ENCODE results near the gene SSR3.
"Not testable (repeated sequence)": the region's sequence is repeated elsewhere in the genome, so short reads cannot be mapped to it uniquely, and the experiment has no call there.

The SSR3 gene

GRCh38 chr3:156575641-156576040, 20.7 kb upstream of the SSR3 start:
- DNase-seq, result no peak

DNA sequence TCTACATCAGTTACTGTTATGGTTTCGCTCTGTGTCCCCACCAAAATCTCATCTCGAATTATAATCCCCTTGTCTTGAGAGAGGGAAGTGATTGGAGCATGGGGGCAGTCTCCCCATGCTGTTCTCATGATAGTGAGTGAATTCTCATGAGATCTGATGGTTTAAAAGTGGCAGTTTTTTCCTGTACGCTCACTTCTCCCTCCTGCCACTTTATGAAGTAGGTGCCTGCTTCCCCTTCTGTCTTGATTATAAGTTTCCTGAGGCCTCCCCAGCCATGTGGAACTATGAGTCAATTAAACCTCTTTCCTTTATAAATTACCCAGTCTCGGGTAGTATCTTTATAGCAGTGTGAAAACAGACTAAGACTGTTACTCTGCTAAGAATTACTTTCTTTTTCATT, 15.0 kb upstream of the SSR3 start:
- not testable (repeated sequence) for DNase-seq

DNA sequence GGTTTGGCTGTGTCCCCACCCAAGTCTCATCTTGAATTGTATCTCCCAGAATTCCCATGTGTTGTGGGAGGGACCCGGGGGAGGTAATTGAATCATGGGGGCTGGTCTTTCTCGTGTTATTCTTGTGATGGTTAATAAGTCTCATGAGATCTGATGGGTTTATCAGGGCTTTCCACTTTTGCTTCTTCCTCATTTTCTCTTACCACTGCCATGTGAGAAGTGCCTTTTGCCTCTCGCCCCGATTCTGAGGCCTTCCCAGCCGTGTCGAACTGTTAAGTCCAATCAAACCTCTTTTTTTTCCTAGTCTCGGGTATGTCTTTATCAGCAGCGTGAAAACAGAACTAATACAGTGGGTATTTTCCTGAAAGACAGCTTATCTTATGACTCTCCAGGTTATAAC, 14.1 kb upstream of the SSR3 start:
- DNase-seq, result not testable (repeated sequence)

- no peak for DNase-seq
Observed at GRCh38 chr3:156563900-156564682, 9.2 kb upstream of the SSR3 start.

- DNase-seq, result not testable (repeated sequence)
Observed at GRCh38 chr3:156562486-156562885, 7.6 kb upstream of the SSR3 start.

GRCh38 chr3:156561533-156561932, 6.6 kb upstream of the SSR3 start:
- DNase-seq, result no peak

- no peak for DNase-seq
Observed at GRCh38 chr3:156559321-156559720, 4.4 kb upstream of the SSR3 start.

- no peak for DNase-seq
Observed at GRCh38 chr3:156558389-156558788, 3.5 kb upstream of the SSR3 start.

DNA sequence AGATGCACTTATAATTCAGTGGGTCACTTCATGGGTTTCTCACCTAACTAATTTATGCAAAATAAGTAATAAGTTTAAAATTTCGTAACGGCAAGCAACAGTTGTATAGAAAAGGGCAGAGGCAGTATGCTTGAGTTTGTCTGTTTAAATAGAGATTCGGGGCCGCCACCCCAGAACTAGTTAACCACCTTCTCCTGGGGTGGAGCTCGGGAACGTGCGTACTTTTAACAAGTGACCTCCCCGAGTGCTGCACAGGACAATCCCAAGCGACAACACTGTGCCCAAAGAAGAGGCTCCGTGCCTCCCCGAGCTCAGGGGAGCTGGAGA, 439 bp downstream of the SSR3 start:
- no peak for DNase-seq

- DNase-seq, result peak; percentile 55
Observed at GRCh38 chr3:156553705-156554356, 1.1 kb downstream of the SSR3 start.

- no peak for DNase-seq
Observed at GRCh38 chr3:156552973-156553372, 1.9 kb downstream of the SSR3 start.

- DNase-seq, result no peak
Observed at GRCh38 chr3:156551746-156552145, 3.2 kb downstream of the SSR3 start.

DNA sequence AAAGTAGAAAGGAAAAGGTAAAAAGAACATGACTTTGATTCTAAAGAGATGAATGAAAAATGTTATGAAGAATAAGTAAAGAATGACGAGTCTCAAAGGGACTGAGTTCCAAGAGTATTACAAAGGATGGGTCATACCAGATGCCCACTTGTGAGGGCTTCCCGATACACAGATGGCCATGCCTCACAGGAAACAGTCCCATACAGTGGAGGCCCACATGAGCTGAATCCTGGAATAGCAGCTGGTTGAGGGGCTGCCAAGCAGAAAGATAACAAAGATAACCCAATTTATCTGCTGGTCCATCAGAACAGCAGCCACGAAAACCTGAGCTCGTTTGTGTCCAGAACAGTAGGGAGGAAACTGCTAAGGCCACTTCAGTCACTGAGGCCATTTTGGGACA, 3.7 kb downstream of the SSR3 start:
- DNase-seq, result no peak

GRCh38 chr3:156548902-156549301, 6.0 kb downstream of the SSR3 start:
- no peak for DNase-seq

DNA sequence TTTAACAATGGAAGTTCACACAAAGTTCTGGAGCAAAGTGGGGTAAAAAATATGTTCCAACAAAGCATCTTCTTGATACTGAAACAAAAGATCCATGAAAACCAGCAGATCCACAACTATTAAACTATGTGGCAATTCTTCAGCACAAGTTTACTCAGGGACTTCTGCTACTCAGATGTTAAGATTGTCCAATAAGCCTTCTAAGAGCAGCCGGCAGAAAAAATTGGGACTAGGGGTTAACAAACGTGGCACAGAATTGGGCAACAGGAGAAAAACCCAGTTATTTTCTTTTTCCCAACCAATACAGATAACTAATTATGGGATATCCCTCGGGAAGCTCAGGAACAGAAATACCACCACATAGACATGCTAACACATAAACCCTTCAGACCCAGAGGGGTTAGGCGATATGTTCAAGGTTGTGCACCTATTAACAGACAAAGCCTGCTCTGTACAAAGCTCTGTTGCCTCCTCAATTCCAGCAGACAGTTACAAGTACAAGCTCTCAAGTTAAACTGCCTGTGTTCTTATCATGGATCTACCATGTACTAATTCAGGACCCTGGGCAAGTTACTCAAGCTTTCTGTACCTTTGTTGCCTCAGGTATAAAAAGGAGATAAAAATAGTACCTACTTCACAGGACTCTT, 6.8 kb downstream of the SSR3 start:
- no peak for DNase-seq

GRCh38 chr3:156547637-156548036, 7.3 kb downstream of the SSR3 start:
- DNase-seq, result no peak

- no peak for DNase-seq
Observed at GRCh38 chr3:156543043-156543555, 11.8 kb downstream of the SSR3 start.

GRCh38 chr3:156542101-156543042, 12.5 kb downstream of the SSR3 start:
- DNase-seq, result no peak

DNA sequence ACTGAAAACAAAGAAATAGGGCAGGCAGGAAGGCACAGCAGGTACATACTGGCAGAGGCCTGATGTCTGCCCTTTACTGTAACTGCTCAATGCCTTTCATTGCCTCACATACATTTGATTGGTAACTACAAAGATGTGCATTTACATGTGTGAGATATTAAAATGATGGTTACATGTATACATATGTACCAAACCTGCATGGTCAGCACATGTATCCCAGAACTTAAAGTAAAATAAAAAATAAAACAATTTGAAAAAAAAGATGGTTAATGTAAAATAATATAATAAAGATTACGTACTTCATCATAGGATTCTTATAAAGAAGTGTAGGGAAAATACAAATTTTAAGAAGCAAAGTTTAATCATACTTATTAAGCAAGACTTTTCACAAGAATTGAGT, 15.1 kb downstream of the SSR3 start:
- no peak for DNase-seq

DNA sequence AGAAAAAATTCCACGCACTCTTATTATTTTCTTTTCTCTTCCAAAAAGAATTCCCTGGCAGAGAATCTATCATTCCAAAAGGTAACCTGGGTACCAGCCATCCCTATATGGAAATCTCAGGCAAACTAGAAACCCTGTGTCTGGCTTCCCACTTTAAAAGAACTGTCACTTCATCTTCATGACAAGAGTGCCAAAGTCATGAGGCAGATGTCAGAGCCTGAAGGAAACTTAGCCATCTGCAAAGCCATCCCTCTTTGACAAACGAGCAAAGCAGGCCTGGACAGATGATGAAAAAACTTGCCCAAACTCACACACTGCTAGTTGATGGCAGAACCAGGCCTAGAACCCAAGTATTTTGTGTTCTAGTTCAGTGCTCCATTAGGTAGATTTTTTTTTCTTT, 15.9 kb downstream of the SSR3 start:
- no peak for DNase-seq

DNA sequence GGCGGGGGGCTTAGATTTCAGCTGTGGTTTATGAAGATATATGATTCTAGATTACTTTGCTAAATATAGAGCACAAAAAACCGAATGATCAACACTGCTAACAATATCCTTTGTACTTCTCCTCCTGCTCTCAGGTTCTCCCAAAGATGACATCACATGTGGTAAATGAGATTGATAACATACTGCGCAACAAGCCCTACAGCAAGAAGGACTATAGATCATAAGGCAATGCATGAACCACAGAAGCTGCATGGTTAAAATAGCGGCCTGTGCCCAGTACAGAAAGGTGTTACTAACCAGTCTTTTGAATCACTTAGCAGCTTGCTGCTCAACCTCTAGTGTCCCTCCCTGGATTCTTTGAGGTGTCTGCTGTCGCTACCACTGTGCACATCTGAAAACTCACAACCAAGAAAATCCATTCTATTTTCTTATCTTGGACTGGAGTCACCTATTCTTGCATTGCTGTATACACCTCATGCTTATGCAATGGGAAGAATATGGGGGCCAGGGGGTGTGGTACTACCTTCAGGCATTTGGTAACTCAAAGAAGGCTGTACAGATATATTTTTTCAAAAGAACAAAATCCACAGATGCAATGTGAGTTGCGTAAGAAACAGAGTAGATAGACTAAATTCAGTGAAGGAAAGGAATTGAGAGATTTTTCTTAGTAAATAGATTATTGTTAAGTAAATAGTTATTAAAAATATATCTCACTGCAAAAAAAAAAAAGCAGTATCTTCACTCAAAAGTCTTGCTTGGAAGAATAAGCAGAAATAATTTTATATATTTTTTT, 18.2 kb downstream of the SSR3 start:
- DNase-seq, result no peak

DNA sequence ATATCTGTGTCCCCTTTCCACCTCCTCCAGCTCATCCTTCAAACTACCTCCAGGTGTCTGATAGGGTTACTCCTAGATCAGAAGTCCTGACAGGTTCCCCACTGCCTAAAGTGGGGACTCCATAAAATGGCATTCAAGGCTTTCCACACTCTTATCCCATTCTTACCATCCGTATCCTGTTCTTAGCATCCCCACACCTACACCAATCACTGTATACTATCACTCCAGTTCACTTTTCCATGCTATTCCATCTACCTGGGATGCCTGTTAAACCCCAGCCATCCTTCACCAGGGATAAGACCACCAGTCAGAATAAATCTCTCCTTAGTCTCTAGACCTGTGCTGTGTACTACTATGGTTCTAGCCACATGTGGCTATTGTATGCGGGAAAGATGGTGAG, 19.1 kb downstream of the SSR3 start:
- DNase-seq, result no peak
